Panc1 (cell line): ENCODE data around the gene NEK2.

Experiments
- CTCF ChIP-seq: fragments of 450-650 bp; IDR thresholded peaks from 2 replicates; pipeline ENCODE4 v1.5.1; 2017; ENCODE audit warnings: mild to moderate bottlenecking
- REST ChIP-seq, 2 experiments: IDR thresholded peaks; 2 replicates each; pipeline ENCODE4 v1.6.1; 2011 to 2012; ENCODE audit warnings: low read depth in 2 of 2, control low read depth in 1 of 2, low read length in 1 of 2, mild to moderate bottlenecking in 1 of 2, moderate library complexity in 1 of 2; ENCODE audit not compliant: insufficient read depth in 1 of 2
- SIN3A ChIP-seq: IDR thresholded peaks from 2 replicates; pipeline ENCODE4 v1.6.1; 2012; ENCODE audit warnings: low read depth, mild to moderate bottlenecking, low read length, moderate library complexity, borderline replicate concordance; ENCODE audit not compliant: insufficient read depth

GRCh38 chr1:211698161-211699026 lies 23.0 kb upstream of the NEK2 start:
- TF ChIP-seq CTCF (peak; percentile 99), SIN3A (no peak), REST (IDR thresholded peaks at IDR 0.05; ENCODE audit: insufficient read depth in 1 of 2, low read depth in 2 of 2, low read length in 1 of 2) (0 out of 4 replicates have a peak, but pooled peaks of 1 of the 2 experiments have one; percentile 43)
